IMR-90 (cell line): ENCODE results near the gene DUSP10.

Source experiments
- BHLHE40 ChIP-seq: fragments of 150-350 bp; IDR thresholded peaks from 2 replicates; pipeline ENCODE4 v1.6.1; 2016; ENCODE audit warnings: mild to moderate bottlenecking, low read depth, low read length
- CEBPB ChIP-seq: IDR thresholded peaks from 2 replicates; pipeline ENCODE4 v1.6.1; 2012; ENCODE audit warnings: low read depth, low read length, improper control_type of control experiment
- CTCF ChIP-seq: conservative IDR thresholded peaks from 2 replicates; pipeline ENCODE4 v1.5.1; 2012; ENCODE audit warnings: mild to moderate bottlenecking, low read depth, low read length, improper control_type of control experiment
- ELK1 ChIP-seq: fragments of 150-350 bp; IDR thresholded peaks from 2 replicates; pipeline ENCODE4 v1.6.1; 2016; ENCODE audit warnings: low read depth, mild to moderate bottlenecking, low read length, moderate library complexity, borderline replicate concordance
- FOS ChIP-seq: fragments of 150-350 bp; IDR thresholded peaks from 2 replicates; pipeline ENCODE4 v1.6.1; 2016; ENCODE audit warnings: low read depth, low read length
- MAZ ChIP-seq: IDR thresholded peaks from 2 replicates; pipeline ENCODE4 v1.6.1; 2012; ENCODE audit warnings: low read depth, mild to moderate bottlenecking, low read length, improper control_type of control experiment, moderate library complexity, borderline replicate concordance
- MXI1 ChIP-seq: IDR thresholded peaks from 2 replicates; pipeline ENCODE4 v1.6.1; 2012; ENCODE audit warnings: low read depth, mild to moderate bottlenecking, low read length, moderate library complexity, borderline replicate concordance
- POLR2A ChIP-seq: IDR thresholded peaks from 2 replicates; pipeline ENCODE4 v1.6.1; 2012; ENCODE audit warnings: mild to moderate bottlenecking, low read depth, low read length
- RAD21 ChIP-seq: IDR thresholded peaks from 2 replicates; pipeline ENCODE4 v1.6.1; 2012; ENCODE audit warnings: low read length, improper control_type of control experiment
- RCOR1 ChIP-seq: IDR thresholded peaks from 2 replicates; pipeline ENCODE4 v1.6.1; 2012; ENCODE audit warnings: mild to moderate bottlenecking, low read length, improper control_type of control experiment; ENCODE audit not compliant: insufficient replicate concordance
- RFX5 ChIP-seq: IDR thresholded peaks from 2 replicates; pipeline ENCODE4 v1.8.0; 2012; ENCODE audit warnings: low read depth, mild to moderate bottlenecking, low read length, moderate library complexity
- SMC3 ChIP-seq: fragments of 150-350 bp; IDR thresholded peaks from 2 replicates; pipeline ENCODE4 v1.6.1; 2016; ENCODE audit warnings: low read depth, mild to moderate bottlenecking, antibody characterized with exemption, low read length, moderate library complexity

- TF ChIP-seq CTCF (no peak), POLR2A (no peak), RAD21 (no peak), MAZ (no peak), RCOR1 (no peak), SMC3 (no peak), BHLHE40 (no peak), MXI1 (no peak), FOS (no peak), RFX5 (no peak), CEBPB (no peak), ELK1 (no peak)
Measured at GRCh38 chr1:221776495-221777301, 34.8 kb upstream of the DUSP10 start.
